Stimulated activated CD8-positive, alpha-beta memory T cell treated with anti-CD3 and anti-CD28 coated beads, Interleukin-7, amount 100 ng/mL, for 48 hours (primary cell): Measurements from ENCODE around the gene MCRIP1.
A peak's percentile ranks its signal among the peaks of the same experiment; 100 is the strongest.

Experiments
- DNase-seq, 2 donors: peaks; one replicate each; pipeline ENCODE4 v3.0.0-alpha.2; 2020; ENCODE audit warnings: low read depth in 1 of 2; ENCODE audit errors: extremely low read depth in 1 of 2

MCRIP1 gene

GRCh38 chr17:81863123-81863675 lies 30.1 kb upstream of the MCRIP1 start:
- DNase-seq = no peak

- DNase-seq = peak; percentile 99
Measured at GRCh38 chr17:81860756-81861568, 27.9 kb upstream of the MCRIP1 start.

DNA sequence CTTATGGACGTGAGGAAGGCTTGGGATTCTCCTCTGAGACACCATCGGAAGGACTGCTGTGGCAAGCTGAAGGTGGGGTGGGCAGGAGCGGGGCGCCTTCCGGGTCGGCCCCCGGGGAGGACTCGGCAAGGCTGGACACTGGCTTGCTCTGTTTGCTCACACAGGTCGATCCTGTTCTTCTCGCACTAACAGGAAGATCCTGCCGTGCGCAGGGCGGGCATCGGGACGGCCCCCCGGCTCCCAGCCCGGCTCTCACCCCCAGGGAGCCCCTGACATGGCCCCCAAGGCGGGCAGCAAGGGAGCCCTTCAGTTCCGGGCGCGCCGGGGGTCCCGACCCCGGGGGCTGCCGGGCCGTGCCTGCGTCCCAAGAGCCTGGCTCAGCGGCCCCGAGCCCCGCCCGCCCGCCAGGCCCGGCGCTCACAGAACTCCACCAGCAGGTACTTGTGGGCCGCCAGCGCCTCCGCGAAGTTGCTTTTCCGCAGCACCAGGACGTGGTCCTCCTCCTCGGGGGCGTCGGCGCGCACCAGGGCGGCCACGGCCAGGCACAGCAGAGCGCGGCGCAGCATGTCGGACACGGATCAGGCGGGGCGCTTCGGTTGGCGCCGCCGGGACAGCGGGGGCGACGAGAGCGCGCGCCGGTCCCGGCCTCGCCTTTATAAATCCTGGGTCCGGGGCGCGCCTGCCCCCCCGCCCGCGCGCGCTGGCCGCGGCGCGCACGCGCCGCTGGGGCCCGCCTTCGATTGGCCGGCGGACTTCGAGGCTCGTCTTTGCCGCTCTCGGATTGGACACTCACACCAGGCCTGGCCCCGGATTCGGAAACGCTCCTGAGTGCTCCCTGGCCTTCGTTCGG lies 27.0 kb upstream of the MCRIP1 start, which contains the start of gene P4HB:
TSS of gene P4HB (minus strand) at position 630 of the 850 bp plus-strand sequence. CDS start at position 566, 64 bp downstream.
- no peak for DNase-seq

DNA sequence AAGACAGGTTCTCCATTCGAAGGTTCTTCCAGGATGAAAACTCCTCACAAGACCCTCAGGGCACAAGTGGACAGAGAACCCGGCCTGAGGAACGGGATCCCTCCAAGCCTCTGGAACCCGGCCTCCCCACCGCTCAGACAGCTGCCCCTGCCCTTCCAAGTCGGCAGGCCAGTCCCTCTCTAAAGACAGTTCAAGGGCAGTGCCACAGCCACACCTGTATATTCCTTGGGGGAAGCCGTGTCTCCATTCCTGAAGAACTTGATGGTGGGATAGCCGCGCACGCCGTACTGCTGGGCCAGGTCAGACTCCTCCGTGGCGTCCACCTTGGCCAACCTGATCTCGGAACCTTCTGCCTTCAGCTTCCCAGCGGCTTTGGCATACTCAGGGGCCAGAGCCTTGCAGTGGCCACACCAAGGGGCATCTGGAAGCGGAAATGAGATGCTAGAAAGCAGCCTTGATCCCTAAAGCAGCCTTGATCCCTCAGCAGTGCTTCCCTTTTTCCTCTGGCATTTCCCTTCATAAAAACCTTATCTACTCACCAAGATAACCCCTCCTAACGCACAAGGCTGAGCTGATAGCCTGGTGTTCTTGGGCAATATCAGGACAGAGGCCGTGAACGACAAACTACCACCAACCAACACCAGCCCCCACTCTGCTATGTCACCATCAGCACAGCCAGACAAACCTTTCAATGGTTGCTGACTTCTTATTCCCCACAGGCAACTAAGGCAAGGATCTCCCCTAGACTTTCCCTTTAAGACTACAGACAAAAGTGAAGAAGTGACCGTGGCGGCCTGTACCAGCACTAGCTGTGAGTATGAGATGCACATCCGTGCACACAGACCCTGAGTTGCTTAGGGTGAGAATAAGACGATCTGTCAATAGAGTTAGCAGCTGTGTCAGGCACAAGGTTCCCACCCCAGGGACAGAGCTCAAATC lies 26.1 kb upstream of the MCRIP1 start:
- no peak for DNase-seq

GRCh38 chr17:81858170-81858966 lies 25.3 kb upstream of the MCRIP1 start:
- no peak for DNase-seq

- no peak for DNase-seq
Measured at GRCh38 chr17:81854974-81855774, 22.1 kb upstream of the MCRIP1 start.

DNA sequence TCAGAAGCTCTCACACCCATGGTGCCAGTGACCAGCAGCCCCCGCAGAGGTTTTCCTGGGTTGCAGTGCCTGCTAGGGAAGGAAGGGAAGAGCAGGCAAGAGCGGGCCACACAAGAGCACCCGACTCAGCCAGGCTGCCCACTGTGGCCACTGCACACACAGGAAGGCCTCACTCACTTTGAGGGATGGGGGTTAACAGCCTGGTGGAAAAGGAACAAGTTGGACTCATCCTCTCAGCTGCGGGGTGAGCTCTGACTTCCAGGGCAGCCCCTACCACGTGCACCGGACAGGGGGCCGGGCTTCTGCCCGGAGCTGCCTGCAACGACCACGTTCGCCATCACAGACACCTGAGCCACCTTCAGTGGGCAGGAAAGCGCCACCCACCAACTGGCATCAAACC lies 19.1 kb upstream of the MCRIP1 start:
- no peak for DNase-seq

DNA sequence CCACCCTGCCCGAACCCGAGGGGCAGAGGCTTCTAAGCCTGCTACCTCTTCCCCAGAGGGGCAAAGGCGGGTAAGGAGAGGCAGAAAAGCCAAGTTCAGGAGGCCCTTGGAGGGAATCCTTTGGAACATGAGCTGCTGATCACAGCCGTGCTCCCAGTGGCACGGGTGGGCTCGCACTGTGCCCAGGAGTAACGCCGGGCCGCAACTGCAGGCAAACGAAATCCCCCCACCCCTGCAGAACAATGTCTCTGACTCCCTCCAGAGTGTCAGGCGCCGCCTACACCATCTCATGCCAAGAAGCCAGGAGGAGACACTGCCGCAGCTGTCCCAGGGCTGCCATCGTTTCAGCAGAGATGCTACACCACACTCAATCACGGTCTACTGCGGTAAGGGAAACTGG lies 18.3 kb upstream of the MCRIP1 start:
- no peak for DNase-seq

GRCh38 chr17:81849457-81849856 lies 16.4 kb upstream of the MCRIP1 start:
- DNase-seq = no peak

GRCh38 chr17:81846743-81847689 lies 13.9 kb upstream of the MCRIP1 start:
- no peak for DNase-seq

DNA sequence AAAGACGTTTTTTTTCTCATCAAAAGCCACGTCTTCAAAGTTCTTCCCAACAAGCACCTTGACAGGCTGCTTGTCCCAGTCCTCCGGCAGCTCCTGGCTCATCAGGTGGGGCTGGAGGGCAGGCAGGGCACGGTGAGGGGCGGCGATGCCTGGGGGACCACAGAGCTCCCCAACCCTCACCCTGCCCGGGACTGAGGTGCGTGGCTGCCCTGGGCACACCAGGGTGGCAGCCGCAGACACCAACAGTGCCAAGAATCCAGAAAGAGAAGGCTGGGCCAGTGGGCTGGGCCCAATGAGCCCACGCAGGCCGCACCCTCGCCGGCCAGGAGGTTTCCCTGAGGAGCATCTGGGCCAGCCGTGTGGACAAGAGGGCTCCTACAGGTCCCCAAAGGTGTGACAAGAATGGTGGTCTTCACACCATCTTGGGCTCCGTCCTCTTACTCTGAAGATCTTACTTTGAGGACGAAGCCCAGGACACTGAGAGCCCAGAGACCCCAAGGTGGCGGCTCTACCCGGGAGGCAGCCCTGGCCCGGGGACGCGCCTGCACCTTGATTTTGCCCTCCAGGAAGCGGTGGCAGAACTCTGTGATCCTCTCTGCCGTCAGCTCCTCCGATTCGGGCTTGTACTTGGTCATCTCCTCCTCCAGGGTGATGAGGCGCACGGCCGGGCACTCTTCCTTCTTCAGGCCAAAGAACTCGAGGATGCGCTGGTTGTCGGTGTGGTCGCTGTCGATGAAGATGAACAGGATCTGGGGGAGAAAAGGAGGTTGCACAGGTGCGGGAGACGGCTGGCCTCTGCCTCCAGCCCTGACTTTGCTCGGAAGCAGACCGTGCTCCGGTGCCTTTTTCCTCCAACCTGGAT lies 13.0 kb upstream of the MCRIP1 start:
- DNase-seq = no peak

DNA sequence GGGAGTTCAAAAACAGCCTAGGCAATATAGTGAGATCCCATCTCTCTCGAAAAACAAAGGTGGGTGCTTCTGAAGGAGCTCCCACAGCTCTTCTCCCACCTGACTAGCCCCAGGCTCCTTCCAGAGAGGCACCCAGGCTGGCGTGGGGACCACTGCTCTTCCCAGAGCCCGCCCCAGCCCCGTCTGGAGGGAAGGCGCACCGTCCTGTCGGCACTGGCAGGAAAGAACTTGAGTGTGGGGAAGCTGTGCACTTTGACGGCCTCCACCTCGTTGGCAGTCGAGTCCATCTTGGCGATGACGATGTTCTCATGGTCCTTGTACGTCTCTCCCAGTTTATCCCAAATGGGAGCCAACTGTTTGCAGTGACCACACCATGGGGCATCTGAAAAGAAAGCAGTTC lies 12.3 kb upstream of the MCRIP1 start:
- no peak for DNase-seq

DNA sequence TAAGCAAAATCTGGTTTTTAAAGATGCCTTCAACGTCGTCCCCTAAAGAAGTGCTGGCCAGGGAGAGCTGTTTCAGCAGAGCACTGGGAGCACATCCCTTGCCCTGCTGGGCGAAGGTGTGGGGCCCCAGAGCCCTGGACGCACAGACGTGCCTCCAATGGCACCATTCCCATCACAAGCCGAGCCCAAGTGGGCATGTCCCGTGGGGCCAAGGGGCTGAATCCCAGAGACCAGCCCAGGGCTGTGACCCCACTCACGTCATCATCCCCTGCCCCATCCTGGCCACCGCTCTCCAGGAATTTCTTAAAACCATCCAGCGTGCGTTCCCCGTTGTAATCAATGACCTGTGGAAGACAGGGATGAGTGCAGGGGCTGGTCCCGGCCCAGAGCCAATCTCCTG lies 11.8 kb upstream of the MCRIP1 start:
- no peak for DNase-seq

- DNase-seq = no peak
Measured at GRCh38 chr17:81844327-81844851, 11.3 kb upstream of the MCRIP1 start.

- no peak for DNase-seq
Measured at GRCh38 chr17:81843713-81844326, 10.7 kb upstream of the MCRIP1 start.
